Keratinocyte (primary cell): Measurements from ENCODE around the gene DCAF11. TPM values are rescaled to one million over a fixed set of nuclear protein-coding genes. Genes with fewer than 3 reads are reported as not detected.
"Not testable (repeated sequence)": the region's sequence is repeated elsewhere in the genome, so short reads cannot be mapped to it uniquely, and the experiment has no call there.

Experiments
- DNase-seq: peaks from one replicate; pipeline ENCODE4 v3.0.0-alpha.2; 2011; ENCODE audit warnings: low read depth, missing footprints, low spot score
- FAIRE-seq: peaks from 2 replicates; lab custom pipeline; 2011; peaks lifted over from hg19 to GRCh38; lab: Jason Lieb, UNC
- H2AFZ ChIP-seq: 2 replicates; pipeline ENCODE4 v1.6.0; 2012; ENCODE audit warnings: low read length, control low read depth, inconsistent platforms; ENCODE audit not compliant: control insufficient read depth
- H3K27ac ChIP-seq: 2 replicates; pipeline ENCODE4 v1.5.1; 2011; ENCODE audit warnings: low read length; ENCODE audit not compliant: control insufficient read depth, insufficient read depth
- H3K27me3 ChIP-seq: 3 replicates; pipeline ENCODE4 v1.6.0; 2011; ENCODE audit warnings: low read length; ENCODE audit not compliant: control insufficient read depth, insufficient read depth; ENCODE audit errors: extremely low read depth
- H3K36me3 ChIP-seq, 2 experiments: 2 replicates in 1 of 2; 3 replicates in 1 of 2; pipeline ENCODE4 v1.5.1; 2011; ENCODE audit warnings: low read length in 2 of 2, mild to moderate bottlenecking in 1 of 2; ENCODE audit not compliant: control insufficient read depth in 2 of 2, insufficient read depth in 2 of 2; ENCODE audit errors: extremely low read depth in 1 of 2
- H3K4me1 ChIP-seq: 3 replicates; pipeline ENCODE4 v1.5.1; 2011; ENCODE audit warnings: low read length; ENCODE audit not compliant: control insufficient read depth, insufficient read depth; ENCODE audit errors: extremely low read depth
- H3K4me2 ChIP-seq: 3 replicates; pipeline ENCODE4 v1.6.0; 2011; ENCODE audit warnings: low read depth, low read length; ENCODE audit not compliant: control insufficient read depth, insufficient read depth; ENCODE audit errors: extremely low read depth
- H3K4me3 ChIP-seq, 3 experiments: fragments of 200-600 bp in 1 of 3; sonication (generic) in 1 of 3; 2 replicates in 2 of 3; 3 replicates in 1 of 3; pipeline ENCODE4 v1.5.1; 2011 to 2016; ENCODE audit warnings: low read length in 3 of 3, mild to moderate bottlenecking in 3 of 3, control low read depth in 2 of 3, inconsistent platforms in 1 of 3, low read depth in 1 of 3, mixed read lengths in 1 of 3, mixed run types in 1 of 3, moderate library complexity in 1 of 3; ENCODE audit not compliant: control insufficient read depth in 2 of 3, insufficient read depth in 2 of 3; ENCODE audit errors: extremely low read depth in 1 of 3
- H3K79me2 ChIP-seq: 2 replicates; pipeline ENCODE4 v1.6.0; 2012; ENCODE audit warnings: low read length; ENCODE audit not compliant: control insufficient read depth, insufficient read depth
- H3K9ac ChIP-seq: 3 replicates; pipeline ENCODE4 v1.6.0; 2011; ENCODE audit warnings: low read length; ENCODE audit not compliant: control insufficient read depth, insufficient read depth; ENCODE audit errors: extremely low read depth
- H3K9me1 ChIP-seq: 3 replicates; pipeline ENCODE4 v1.6.0; 2011; ENCODE audit warnings: low read length; ENCODE audit not compliant: control insufficient read depth, insufficient read depth; ENCODE audit errors: extremely low read depth
- H3K9me3 ChIP-seq: 2 replicates; pipeline ENCODE4 v1.5.1; 2012; ENCODE audit warnings: low read depth, low read length; ENCODE audit not compliant: control insufficient read depth
- H4K20me1 ChIP-seq: 3 replicates; pipeline ENCODE4 v1.6.0; 2011; ENCODE audit warnings: low read length; ENCODE audit not compliant: control insufficient read depth, insufficient read depth; ENCODE audit errors: extremely low read depth
- EZH2 ChIP-seq: IDR thresholded peaks from one replicate; pipeline ENCODE4 v1.6.1; 2012; ENCODE audit warnings: inconsistent platforms, mild to moderate bottlenecking, low read length, moderate library complexity
- dilution Hi-C: fragments of 300-500 bp; cut with MboI; formaldehyde crosslinking; loops from one replicate; pipeline ENCODE4 v1.7.0; 2020; ENCODE audit warnings: low sequenced_read_pairs; ENCODE audit not compliant: extremely low pct_ligation_motif_present
- polyA plus RNA-seq, 5 experiments: library from polyadenylated mRNA; depleted of rRNA in 3 of 5; stranded (reverse) in 3 of 5; stranded (forward) in 1 of 5; unstranded in 1 of 5; fragments of >200 nt; gene quantifications; 1 replicate in 1 of 5; 2 replicates in 3 of 5; 3 replicates in 1 of 5; pipeline versions ENCODE4 v1.2.1 to v1.2.3, GENCODE V29; 2011 to 2012; ENCODE audit warnings: missing spikeins in 2 of 5, low read depth in 1 of 5, low replicate concordance in 1 of 5
- TF ChIP-seq, protein P1 (sequence below), 3 experiments: IDR thresholded peaks in 1 of 3; conservative IDR thresholded peaks in 1 of 3; optimal IDR thresholded peaks in 1 of 3; 2 replicates in 2 of 3; 3 replicates in 1 of 3; pipeline versions ENCODE3 to v1.5.1; 2011; ENCODE audit warnings: low read length in 3 of 3, mild to moderate bottlenecking in 3 of 3, moderate library complexity in 2 of 3, control low read depth in 1 of 3, inconsistent platforms in 1 of 3; ENCODE audit not compliant: insufficient read depth in 2 of 3; ENCODE audit errors: extremely low read depth in 1 of 3

The DCAF11 gene
- polyA plus RNA-seq, 1 donor (not counting 4 experiments of a cell fraction or from before 2014, with no cell fraction given): 25.9 TPM

DNA sequence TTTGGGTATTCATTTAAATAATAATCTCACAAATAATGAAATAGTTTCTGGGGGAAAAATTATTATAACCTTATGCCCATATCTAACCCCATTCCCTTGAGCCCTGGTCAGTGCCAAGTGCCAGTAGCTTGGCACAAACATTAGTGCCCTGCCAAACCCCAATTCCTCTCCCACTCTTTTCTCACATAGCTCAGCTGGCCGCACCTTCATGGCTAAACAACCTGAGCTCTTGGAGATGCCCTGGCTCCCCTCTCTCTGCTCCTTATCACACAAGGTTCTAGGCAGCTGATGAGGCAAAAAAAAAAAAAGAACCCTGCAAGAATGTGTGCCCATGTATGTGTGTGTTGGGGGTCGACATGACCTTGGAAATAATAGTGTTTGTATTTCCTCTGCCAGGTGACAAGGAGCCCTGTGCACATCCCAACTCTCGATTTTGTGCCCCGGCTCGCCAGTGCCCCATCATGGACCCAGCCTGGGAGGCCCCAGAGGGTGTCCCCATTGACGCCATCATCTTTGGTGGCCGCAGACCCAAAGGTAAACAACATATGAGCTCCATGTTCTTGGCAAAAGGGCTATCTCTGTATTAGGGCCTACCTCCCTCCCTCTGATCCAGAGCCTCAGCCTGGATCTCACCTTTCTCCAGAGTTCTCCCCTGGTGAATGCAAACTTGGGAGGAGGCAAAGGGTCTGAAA, 12.1 kb upstream of the DCAF11 start:
- Histone ChIP-seq H3K4me2 (no peak overlapping the region), H3K36me3 (peaks cover 7 to 19% of the 10 kb centered on the region in 2 experiments), H3K27me3 (no peaks in the 10 kb centered on the region), H3K9ac (no peak overlapping the region), H3K4me3 (no peak overlapping the region), H3K27ac (no peak overlapping the region), H2AFZ (no peak overlapping the region), H3K79me2 (no peaks in the 10 kb centered on the region), H3K9me3 (no peaks in the 10 kb centered on the region), H3K9me1 (no peaks in the 10 kb centered on the region), H3K4me1 (peaks cover 4% of the 10 kb centered on the region), H4K20me1 (no peaks in the 10 kb centered on the region)
- DNase-seq (no peak), FAIRE-seq (no peak)
- dilution Hi-C loops: no loop called here
- TF ChIP-seq, protein P1, sequence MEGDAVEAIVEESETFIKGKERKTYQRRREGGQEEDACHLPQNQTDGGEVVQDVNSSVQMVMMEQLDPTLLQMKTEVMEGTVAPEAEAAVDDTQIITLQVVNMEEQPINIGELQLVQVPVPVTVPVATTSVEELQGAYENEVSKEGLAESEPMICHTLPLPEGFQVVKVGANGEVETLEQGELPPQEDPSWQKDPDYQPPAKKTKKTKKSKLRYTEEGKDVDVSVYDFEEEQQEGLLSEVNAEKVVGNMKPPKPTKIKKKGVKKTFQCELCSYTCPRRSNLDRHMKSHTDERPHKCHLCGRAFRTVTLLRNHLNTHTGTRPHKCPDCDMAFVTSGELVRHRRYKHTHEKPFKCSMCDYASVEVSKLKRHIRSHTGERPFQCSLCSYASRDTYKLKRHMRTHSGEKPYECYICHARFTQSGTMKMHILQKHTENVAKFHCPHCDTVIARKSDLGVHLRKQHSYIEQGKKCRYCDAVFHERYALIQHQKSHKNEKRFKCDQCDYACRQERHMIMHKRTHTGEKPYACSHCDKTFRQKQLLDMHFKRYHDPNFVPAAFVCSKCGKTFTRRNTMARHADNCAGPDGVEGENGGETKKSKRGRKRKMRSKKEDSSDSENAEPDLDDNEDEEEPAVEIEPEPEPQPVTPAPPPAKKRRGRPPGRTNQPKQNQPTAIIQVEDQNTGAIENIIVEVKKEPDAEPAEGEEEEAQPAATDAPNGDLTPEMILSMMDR (optimal IDR thresholded peaks at IDR 0.05 in 1 of 3, IDR thresholded peaks at IDR 0.05 in 1 of 3, conservative IDR thresholded peaks at IDR 0.05 in 1 of 3; ENCODE audit: extremely low read depth in 1 of 3, insufficient read depth in 2 of 3, low read length in 3 of 3): no peak
- TF ChIP-seq EZH2: no peak

DNA sequence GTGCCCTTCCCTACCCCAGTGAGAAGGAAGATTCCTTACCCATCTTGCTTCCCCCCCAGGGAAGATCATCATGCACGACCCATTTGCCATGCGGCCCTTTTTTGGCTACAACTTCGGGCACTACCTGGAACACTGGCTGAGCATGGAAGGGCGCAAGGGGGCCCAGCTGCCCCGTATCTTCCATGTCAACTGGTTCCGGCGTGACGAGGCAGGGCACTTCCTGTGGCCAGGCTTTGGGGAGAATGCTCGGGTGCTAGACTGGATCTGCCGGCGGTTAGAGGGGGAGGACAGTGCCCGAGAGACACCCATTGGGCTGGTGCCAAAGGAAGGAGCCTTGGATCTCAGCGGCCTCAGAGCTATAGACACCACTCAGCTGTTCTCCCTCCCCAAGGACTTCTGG, 11.1 kb upstream of the DCAF11 start:
- Histone ChIP-seq H3K9me3 (no peaks in the 10 kb centered on the region), H3K79me2 (no peaks in the 10 kb centered on the region), H3K4me1 (peaks cover 5% of the 10 kb centered on the region), H3K4me2 (no peak overlapping the region), H3K27me3 (no peaks in the 10 kb centered on the region), H4K20me1 (no peaks in the 10 kb centered on the region), H3K4me3 (no peak overlapping the region), H3K9ac (no peak overlapping the region), H3K27ac (no peak overlapping the region), H3K9me1 (no peaks in the 10 kb centered on the region), H3K36me3 (peaks cover 7 to 19% of the 10 kb centered on the region in 2 experiments), H2AFZ (no peak overlapping the region)
- FAIRE-seq (no peak), DNase-seq (no peak)
- no peak for TF ChIP-seq EZH2
- TF ChIP-seq, protein P1 (optimal IDR thresholded peaks at IDR 0.05 in 1 of 3, IDR thresholded peaks at IDR 0.05 in 1 of 3, conservative IDR thresholded peaks at IDR 0.05 in 1 of 3; ENCODE audit: extremely low read depth in 1 of 3, insufficient read depth in 2 of 3, low read length in 3 of 3): no peak
- dilution Hi-C loops: no loop called here

DNA sequence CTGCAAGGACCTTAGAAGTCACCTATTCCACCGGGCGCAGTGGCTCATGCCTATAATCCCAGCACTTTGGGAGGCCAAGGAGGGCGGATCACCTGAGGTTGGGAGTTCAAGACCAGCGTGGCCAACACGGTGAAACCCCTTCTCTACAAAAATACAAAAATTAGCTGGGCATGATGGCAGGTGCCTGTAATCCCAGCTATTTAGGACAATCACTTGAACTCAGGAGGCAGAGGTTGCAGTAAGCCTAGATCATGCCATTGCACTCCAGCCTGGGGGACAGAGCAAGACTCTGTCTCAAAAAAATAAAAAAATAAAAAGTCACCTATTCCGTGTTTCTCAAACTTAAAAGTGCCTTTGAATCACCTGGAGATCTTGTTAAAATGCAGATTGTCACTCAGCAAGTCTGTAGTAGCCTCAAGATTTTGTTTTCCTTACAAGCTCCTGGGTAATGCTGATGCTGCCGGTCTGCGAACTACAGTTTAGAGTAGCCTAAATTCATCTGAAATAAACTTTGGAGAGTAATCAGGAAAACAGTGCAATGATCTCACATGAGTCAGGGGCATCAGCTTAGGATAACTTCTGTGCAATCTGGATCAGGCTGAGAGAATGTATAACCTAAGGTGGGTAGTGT, 8.9 kb upstream of the DCAF11 start:
- FAIRE-seq, H3K4me3 ChIP-seq, H3K9me1 ChIP-seq, DNase-seq, H3K36me3 ChIP-seq, H3K9me3 ChIP-seq, H3K27me3 ChIP-seq, H3K79me2 ChIP-seq, H2AFZ ChIP-seq, dilution Hi-C loops, H3K27ac ChIP-seq, H3K9ac ChIP-seq, H3K4me2 ChIP-seq, H4K20me1 ChIP-seq: not testable (repeated sequence)
- H3K4me1 ChIP-seq: peaks cover 11% of the 10 kb centered on the region
